ENCODE results near the gene EGFL7. TPM values are rescaled to one million over a fixed set of nuclear protein-coding genes. Genes with fewer than 3 reads are reported as not detected.

The EGFL7 gene
- total RNA-seq, 1 experiment from 2014 or later, result 38.0 TPM

- no peak overlapping the region for H2BK15ac ChIP-seq (ENCODE audit: low read depth, low read length)
- no peak overlapping the region for H2BK20ac ChIP-seq (ENCODE audit: low read depth, low read length, poor library complexity, severe bottlenecking)
- no peak overlapping the region for H3K4ac ChIP-seq (ENCODE audit: low read depth, low read length)
- no peak overlapping the region for H3K14ac ChIP-seq (ENCODE audit: insufficient read depth, low read length)
- H3K23ac ChIP-seq (ENCODE audit: insufficient read length, low read depth, low read length), result no peak overlapping the region
- Mint-ChIP-seq H3K4me1 (peaks cover 0 to 4% of the 10 kb centered on the region in 2 experiments; a peak in 1 of 4 replicates), H3K36me3 (ENCODE audit: insufficient read depth in 1 of 3, low read depth in 3 of 3) (no peaks in the 10 kb centered on the region), H3K4me3 (peak overlapping the region; percentile 62 to 82; a peak in 3 of 5 replicates), H3K27ac (no peak overlapping the region), H3K27me3 (ENCODE audit: low read depth) (peaks cover 9% of the 10 kb centered on the region), H3K9me3 (no peaks in the 10 kb centered on the region)
- H2BK12ac ChIP-seq (ENCODE audit: insufficient read length, low read depth, low read length), result no peak overlapping the region
- H3K56ac ChIP-seq (ENCODE audit: insufficient read length, low read depth, low read length), result no peak overlapping the region
- H4K91ac ChIP-seq (ENCODE audit: insufficient read length, low read depth, low read length), result no peak overlapping the region
- H3K18ac ChIP-seq (ENCODE audit: insufficient read length, low read depth, low read length), result no peak overlapping the region
- no peak overlapping the region for H3T11ph ChIP-seq (ENCODE audit: low read length)
- no peak overlapping the region for H3K9ac ChIP-seq (ENCODE audit: extremely low read depth, insufficient read length, low read length)
- H3K79me1 ChIP-seq (ENCODE audit: insufficient read depth, low read depth, low read length, poor library complexity, severe bottlenecking), result no peaks in the 10 kb centered on the region
- H3K27me3 ChIP-seq (ENCODE audit: insufficient read depth, low read length), result no peaks in the 10 kb centered on the region
- no peak overlapping the region for H4K8ac ChIP-seq (replicated peaks; ENCODE audit: insufficient read length, low read depth, low read length)
- no peak overlapping the region for H2AK5ac ChIP-seq (ENCODE audit: insufficient read length, low read length)
- no peak overlapping the region for H3K4me2 ChIP-seq (ENCODE audit: insufficient read depth, insufficient read length, low read length)
- no peak overlapping the region for H2BK120ac ChIP-seq (ENCODE audit: low read depth, low read length, poor library complexity, severe bottlenecking)
- no peak overlapping the region for H3K27ac ChIP-seq (ENCODE audit: insufficient read length, low read depth, low read length)
- H3K23me2 ChIP-seq (ENCODE audit: insufficient read length, low read depth, low read length, poor library complexity, severe bottlenecking), result no peaks in the 10 kb centered on the region
- no peak for TF ChIP-seq CTCF (conservative IDR thresholded peaks at IDR 0.05)
- no peak overlapping the region for H2BK5ac ChIP-seq (ENCODE audit: insufficient read length, low read length)
- no peak overlapping the region for H2AFZ ChIP-seq (ENCODE audit: low read length)
- WGBS (ENCODE audit: extremely low coverage, insufficient read length, low lambda C conversion rate), result no CpG with 5 or more reads among the region's 27 CpGs
- no peaks in the 10 kb centered on the region for H3K79me2 ChIP-seq (ENCODE audit: insufficient read depth, low read length)
- H3K9me3 ChIP-seq (ENCODE audit: control insufficient read depth, low read depth, low read length), result no peaks in the 10 kb centered on the region
- no peak for DNase-seq
- no peaks in the 10 kb centered on the region for H3K4me1 ChIP-seq (ENCODE audit: insufficient read depth, low read length)
- peaks cover 4% of the 10 kb centered on the region for H4K20me1 ChIP-seq (ENCODE audit: control insufficient read depth, insufficient read depth, insufficient read length)
- H4K5ac ChIP-seq (ENCODE audit: insufficient read length, low read depth, low read length), result no peak overlapping the region
These were observed 1.5 kb downstream of the EGFL7 start for GRCh38 chr9:136664000-136664915.

All from H9 (cell line).